GM21723 (cell line): Measurements from ENCODE around the gene DENND6B.
"Not testable (repeated sequence)": the region's sequence is repeated elsewhere in the genome, so short reads cannot be mapped to it uniquely, and the experiment has no call there.

Experiments used
- ATAC-seq: cut with Tn5 transposase; IDR thresholded peaks from one replicate; pipeline ENCODE4 v1.9.1; 2021; ENCODE audit warnings: mild to moderate bottlenecking, moderate library complexity; ENCODE audit not compliant: unreplicated experiment

Gene DENND6B

GRCh38 chr22:50274771-50275170 is 52.0 kb downstream of the DENND6B start:
- ATAC-seq = no peak

GRCh38 chr22:50274311-50274710 is 52.5 kb downstream of the DENND6B start:
- no peak for ATAC-seq

GRCh38 chr22:50273781-50274180 is 53.0 kb downstream of the DENND6B start:
- not testable (repeated sequence) for ATAC-seq

GRCh38 chr22:50273352-50273751 is 53.5 kb downstream of the DENND6B start:
- not testable (repeated sequence) for ATAC-seq

- ATAC-seq = no peak
Observed at GRCh38 chr22:50272044-50272802, 54.6 kb downstream of the DENND6B start.

GRCh38 chr22:50271519-50271970 is 55.3 kb downstream of the DENND6B start:
- ATAC-seq = no peak

GRCh38 chr22:50270666-50271394 is 56.0 kb downstream of the DENND6B start:
- ATAC-seq = no peak

- ATAC-seq = peak; percentile 46
Observed at GRCh38 chr22:50269970-50270665, 56.7 kb downstream of the DENND6B start, which contains the start of gene MAPK11. MAPK11 (minus strand) TSS chr22:50270380; CDS start chr22:50270292, 88 bp downstream.

- ATAC-seq = no peak
Observed at GRCh38 chr22:50269573-50269969, 57.2 kb downstream of the DENND6B start.

- no peak for ATAC-seq
Observed at GRCh38 chr22:50268655-50269113, 58.1 kb downstream of the DENND6B start.

GRCh38 chr22:50267591-50268390 is 59.0 kb downstream of the DENND6B start:
- ATAC-seq = no peak

- no peak for ATAC-seq
Observed at GRCh38 chr22:50266994-50267393, 59.8 kb downstream of the DENND6B start.

- no peak for ATAC-seq
Observed at GRCh38 chr22:50264946-50265669, 61.7 kb downstream of the DENND6B start.

GRCh38 chr22:50264104-50264745 is 62.6 kb downstream of the DENND6B start:
- no peak for ATAC-seq

- ATAC-seq = no peak
Observed at GRCh38 chr22:50262973-50263617, 63.7 kb downstream of the DENND6B start.

GRCh38 chr22:50262460-50262911 is 64.3 kb downstream of the DENND6B start:
- no peak for ATAC-seq

GRCh38 chr22:50261615-50262459 is 65.0 kb downstream of the DENND6B start, which contains the start of gene MAPK12:
MAPK12 (minus strand) TSS chr22:50261683; CDS start chr22:50261509, 174 bp downstream.
- no peak for ATAC-seq
